H1 (cell line): ENCODE results near the gene GALNT9. TPM values are rescaled to one million over a fixed set of nuclear protein-coding genes. Genes with fewer than 3 reads are reported as not detected.

Experiments
- RNF2 ChIP-seq: fragments of 200-900, 300-1000 bp; sonication (generic); IDR thresholded peaks from 2 replicates; pipeline ENCODE4 v1.7.1; 2016; ENCODE audit warnings: borderline replicate concordance, low read depth, mild to moderate bottlenecking, antibody characterized with exemption, low read length; ENCODE audit not compliant: poor library complexity, severe bottlenecking; ENCODE audit errors: missing control alignments
- polyA plus RNA-seq, 7 experiments: library from polyadenylated mRNA; depleted of rRNA in 3 of 7; stranded (reverse) in 5 of 7; unstranded in 2 of 7; fragments of >200 nt in 5 of 7; fragments of 200-250 nt in 2 of 7; gene quantifications; 1 replicate in 5 of 7; 2 replicates in 1 of 7; 4 replicates in 1 of 7; pipeline versions ENCODE4 v1.2.1 to v1.2.3, GENCODE V29; 2011 to 2013; ENCODE audit warnings: missing spikeins in 2 of 7, mixed read lengths in 2 of 7
- total RNA-seq: library from RNA; stranded (reverse); fragmentation: NEBNext Ultra II Directional; extraction: Animal tissue kit (Norgen Biotek cat#: 25700); gene quantifications from 2 replicates; pipeline ENCODE4 v1.2.1, GENCODE V29; 2021

The GALNT9 gene
- total and polyA plus RNA-seq, 2 of the 8 experiments (the other 6 are each of a cell fraction or from before 2014, with no cell fraction given) = 2.0 to 3.6 TPM

GRCh38 chr12:132170094-132170636 is 159.2 kb downstream of the GALNT9 start (continued):
- no peak for TF ChIP-seq RNF2
